DMS53 treated with DMSO at 0.1 percent for 48 hours (cell line): Measurements from ENCODE around the gene CDH3.
A peak's percentile ranks its signal among the peaks of the same experiment; 100 is the strongest.
"Not testable (repeated sequence)": the region's sequence is repeated elsewhere in the genome, so short reads cannot be mapped to it uniquely, and the experiment has no call there.

Experiments
- DNase-seq: peaks from one replicate; lab custom pipeline; 2025; ENCODE audit not compliant: unreplicated experiment; lab: John Stamatoyannopoulos, UW

CDH3 gene

DNA sequence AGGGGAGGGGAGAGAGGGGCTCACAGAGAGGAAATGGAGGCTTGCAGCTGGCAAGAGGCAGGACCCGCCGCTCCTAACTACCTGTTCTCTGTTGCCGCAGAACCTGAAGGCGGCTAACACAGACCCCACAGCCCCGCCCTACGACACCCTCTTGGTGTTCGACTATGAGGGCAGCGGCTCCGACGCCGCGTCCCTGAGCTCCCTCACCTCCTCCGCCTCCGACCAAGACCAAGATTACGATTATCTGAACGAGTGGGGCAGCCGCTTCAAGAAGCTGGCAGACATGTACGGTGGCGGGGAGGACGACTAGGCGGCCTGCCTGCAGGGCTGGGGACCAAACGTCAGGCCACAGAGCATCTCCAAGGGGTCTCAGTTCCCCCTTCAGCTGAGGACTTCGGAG lies 53.0 kb downstream of the CDH3 start:
- DNase-seq, result no peak

GRCh38 chr16:68700120-68700519 lies 55.0 kb downstream of the CDH3 start:
- DNase-seq, result no peak

DNA sequence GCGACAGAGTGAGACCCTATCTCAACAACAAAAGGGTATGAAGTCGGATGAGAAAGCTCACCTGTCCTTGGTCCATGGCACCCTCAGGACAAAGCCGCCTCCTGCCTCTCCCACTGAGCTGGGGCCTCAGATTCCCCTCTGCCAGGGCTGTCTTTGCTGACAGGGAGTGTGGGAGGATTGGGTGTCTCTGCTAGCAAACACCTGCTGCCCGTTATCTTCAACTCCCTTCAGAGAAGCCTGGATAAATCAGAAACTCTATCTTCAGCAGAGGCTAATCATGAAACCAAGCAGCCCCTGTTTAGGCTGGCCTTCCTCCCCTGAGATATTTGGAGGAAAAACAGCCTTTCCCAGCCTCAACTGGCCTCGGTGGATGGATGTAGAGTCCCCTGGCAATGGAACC lies 55.7 kb downstream of the CDH3 start:
- DNase-seq, result no peak

DNA sequence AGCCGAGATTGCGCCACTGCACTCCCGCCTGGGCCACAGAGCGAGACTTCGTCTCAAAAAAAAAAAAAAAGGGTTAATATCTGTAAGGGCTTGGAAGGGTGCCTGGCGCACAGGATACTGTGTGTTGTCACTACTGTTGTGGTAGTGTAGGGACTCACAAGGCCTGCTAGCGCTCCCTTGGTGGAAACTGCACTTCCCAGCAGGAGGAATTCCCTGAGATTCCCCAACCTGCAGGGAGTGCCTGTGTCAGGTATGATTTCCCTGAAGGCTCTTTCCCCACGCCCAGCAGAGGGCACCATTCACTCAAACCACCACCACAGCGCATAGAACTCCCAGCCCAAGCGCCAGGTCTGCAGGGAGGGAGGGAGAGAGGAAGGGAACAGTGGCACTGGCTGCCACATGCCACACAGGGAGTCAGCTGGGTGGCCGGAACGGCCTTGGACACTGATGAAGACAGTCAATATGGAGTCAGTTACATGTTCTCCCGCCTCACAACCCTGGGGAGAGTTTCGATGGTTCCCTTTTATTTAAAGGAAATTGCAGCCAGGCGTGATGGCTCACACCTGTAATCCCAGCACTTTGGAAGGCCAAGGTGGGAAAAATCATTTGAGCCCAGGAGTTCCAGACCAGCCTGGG lies 59.2 kb downstream of the CDH3 start:
- peak; percentile 79 for DNase-seq

- no peak for DNase-seq
Observed at GRCh38 chr16:68707340-68708152, 62.4 kb downstream of the CDH3 start.

GRCh38 chr16:68710211-68710610 lies 65.1 kb downstream of the CDH3 start:
- no peak for DNase-seq

GRCh38 chr16:68711421-68712139 lies 66.5 kb downstream of the CDH3 start:
- DNase-seq, result no peak

DNA sequence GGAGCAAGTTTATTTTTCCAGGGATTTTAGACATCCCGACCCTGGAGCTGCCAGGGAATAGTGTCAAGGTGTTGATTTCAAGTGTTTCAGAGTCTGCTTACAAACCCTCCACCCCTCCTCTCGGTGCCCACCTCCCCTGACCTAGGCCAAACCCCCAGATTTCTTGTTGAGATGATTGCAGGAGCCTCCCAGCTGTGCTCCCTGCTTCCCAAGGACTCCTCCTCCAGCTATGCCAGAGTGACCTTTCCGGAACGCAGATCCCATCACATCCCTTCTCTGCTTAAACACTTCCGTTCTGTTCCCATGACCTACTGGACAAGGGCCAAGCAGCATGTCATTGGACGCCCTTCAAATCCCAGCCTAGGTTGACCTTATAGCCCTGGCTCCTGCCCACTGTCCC lies 68.3 kb downstream of the CDH3 start:
- DNase-seq, result no peak

DNA sequence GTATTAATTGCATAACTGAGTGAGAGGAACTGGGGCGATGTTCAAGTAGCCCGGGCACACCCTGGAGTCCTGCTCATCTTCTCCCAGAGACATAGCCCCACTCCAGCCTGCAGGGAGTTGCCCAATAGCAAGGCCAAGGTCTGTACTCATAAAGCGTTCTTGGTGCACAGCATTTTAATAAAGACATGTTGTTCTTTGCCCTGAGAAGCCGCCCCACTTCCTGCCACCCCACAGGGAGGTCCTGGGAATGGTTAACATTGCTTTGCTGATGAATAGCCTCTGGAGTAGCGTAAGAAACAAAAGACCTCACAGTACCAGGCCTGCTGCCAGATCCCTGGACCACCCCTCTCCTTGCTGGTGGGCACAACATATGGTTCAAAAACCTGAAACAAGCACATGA lies 70.4 kb downstream of the CDH3 start:
- no peak for DNase-seq

GRCh38 chr16:68716516-68716915 lies 71.4 kb downstream of the CDH3 start:
- DNase-seq, result not testable (repeated sequence)

- no peak for DNase-seq
Observed at GRCh38 chr16:68717684-68718083, 72.6 kb downstream of the CDH3 start.

DNA sequence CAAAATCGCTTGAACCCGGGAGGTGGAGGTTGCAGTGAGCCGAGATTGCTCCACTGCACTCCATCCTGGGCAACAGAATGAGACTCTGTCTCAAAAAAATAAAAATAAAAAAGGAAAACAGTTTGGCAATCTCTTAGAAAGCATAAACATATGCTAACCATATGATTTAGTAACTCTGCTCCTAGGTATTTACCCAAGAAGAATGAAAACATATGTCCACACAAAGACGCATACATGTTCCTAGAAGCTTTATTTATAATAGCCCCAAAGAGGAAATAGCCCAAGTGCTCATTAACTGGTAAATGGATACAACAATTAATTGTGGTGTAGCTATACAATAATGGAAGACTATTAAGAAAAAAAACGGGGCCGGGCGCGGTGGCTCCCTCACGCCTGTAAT lies 73.5 kb downstream of the CDH3 start:
- no peak for DNase-seq

DNA sequence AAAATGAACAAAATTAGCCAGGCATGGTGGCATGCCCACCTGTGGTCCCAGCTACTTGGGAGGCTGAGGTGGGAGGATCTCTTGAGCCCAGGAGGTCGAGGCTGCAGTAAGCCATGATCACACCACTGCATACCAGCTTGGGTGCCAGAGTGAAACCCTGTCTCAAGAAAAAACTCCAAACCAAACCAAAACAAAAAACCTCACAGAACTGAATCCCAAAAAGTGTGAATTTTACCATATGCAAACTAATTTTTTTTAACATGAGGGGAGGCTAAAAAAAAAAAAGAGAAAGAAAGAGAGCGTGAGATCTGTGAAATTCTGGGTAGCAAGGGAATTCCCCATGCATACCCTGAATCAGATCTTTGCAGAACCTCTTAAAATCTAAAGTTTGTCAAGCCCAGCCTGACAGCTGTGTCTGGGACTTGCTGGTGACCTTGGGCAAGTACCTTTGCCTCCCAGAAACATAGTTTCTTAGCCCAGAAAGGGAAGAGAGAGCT lies 74.9 kb downstream of the CDH3 start:
- DNase-seq, result no peak

DNA sequence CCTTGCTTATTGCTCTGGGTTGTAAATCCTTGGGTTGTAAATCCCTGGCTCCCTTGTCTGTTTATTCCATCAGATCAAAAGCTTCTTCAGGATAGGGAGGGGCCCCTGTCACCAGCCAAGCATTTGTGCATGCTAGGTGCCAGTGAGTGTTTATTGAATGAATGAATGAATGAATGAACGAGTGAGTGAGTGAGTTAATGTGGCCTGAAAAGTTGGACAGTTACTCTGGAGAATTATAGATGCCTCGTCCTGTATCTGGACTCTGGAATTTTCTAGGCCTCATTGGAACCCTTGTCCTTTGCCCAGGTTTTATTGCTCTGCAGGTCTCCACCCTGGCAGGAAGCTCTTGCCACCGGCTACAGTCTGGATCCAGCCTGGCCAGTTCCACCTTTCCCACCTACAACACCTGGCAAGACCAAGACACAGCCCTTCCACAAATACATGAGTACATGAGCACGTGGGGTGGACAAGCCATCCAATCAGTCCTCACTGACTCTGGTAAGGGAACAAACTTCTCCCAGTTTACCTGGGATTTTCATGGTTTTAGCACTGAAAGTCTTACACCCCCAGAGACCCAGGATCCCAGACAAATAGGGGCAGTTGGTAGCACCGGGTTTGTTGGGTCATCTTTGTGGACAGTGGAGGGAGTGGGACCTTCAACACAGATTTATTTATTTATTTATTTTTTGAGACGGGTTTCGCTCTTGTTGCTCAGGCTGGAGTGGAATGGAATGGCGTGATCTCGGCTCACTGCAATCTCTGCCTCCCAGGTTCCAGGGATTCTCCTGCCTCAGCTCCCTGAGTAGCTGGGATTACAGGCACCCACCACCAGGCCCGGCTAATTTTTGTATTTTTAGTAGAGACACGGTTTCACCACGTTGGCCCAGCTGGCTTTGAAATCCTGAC lies 77.3 kb downstream of the CDH3 start:
- no peak for DNase-seq

DNA sequence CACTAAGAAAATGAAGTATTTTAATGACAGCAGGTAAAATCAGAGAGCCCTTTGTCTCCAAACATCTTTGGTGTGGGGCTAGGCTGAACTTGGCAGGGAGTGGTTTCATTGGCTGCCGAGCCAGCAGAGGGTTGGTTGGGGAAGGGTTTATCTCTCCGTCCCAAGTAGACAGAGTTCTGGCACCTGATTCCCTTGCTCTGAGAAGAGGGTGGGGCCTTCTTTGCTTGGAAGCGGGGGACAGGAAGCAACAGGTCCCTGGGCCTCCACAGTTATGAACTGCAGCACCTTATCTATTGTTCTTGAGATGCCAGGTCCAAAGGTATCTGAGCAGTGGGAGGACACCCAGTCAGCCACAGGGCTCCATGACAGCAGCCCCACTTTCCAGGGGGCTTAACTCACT lies 79.7 kb downstream of the CDH3 start:
- DNase-seq, result no peak

DNA sequence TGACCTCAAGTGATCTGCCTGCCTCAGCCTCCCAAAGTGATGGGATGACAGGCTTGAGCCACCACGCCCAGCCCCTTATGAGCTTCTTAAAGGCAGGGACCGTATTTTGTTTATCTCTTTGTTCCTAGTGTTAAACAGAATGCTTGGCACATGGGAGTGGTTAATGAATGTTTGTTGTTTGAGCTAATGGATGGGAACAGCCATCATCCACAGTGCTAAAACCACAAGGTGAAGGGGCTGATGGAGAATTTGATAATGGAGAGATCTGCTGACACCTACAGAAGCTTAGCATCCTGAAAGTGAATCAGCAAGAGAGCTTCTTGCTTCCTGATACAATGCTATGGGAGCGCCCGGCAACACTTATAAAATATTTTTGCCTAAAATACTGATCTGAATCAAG lies 83.4 kb downstream of the CDH3 start:
- no peak for DNase-seq

GRCh38 chr16:68731637-68732036 lies 86.5 kb downstream of the CDH3 start:
- DNase-seq, result no peak

- peak; percentile 58 for DNase-seq
Observed at GRCh38 chr16:68732042-68732680, 87.1 kb downstream of the CDH3 start.

DNA sequence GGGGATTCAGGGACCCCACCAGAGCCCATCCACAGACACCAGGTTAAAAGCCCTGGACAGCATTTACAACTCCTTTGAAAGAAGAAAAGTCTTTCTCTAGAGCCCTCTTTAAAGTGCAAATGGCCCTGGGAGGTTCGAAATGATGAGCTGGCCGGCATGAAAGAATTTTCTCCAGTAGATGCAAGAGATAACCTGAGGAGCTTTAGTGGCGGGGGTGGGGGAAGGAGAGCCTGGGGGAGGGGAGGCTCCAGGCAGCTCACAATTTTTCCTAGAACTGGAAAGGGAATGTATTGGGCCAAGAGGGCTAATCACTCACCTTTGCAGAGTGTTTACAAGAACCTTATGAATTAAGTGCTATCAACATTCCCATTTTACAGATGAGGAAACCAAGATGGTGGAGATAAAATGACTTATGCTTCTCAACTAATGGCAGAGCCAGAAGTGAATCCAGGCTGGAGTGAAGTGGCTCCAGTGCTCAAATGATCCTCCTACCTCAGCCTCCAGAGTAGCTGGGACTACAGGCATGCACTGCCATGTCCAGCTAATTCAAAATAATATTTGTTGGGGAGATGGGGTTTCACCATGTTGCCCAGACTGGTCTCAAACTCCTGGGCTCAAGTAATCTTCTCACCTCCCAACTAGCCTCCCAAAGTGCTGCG lies 87.8 kb downstream of the CDH3 start:
- DNase-seq, result no peak

- DNase-seq, result no peak
Observed at GRCh38 chr16:68733570-68733969, 88.5 kb downstream of the CDH3 start.
